ENCODE measurements around the gene TRIM67. TPM values are rescaled to one million over a fixed set of nuclear protein-coding genes. Genes with fewer than 3 reads are reported as not detected.

TRIM67 gene
- total RNA-seq, 1 donor from 2014 or later = 0.11 TPM

- intact Hi-C loops (cut with DNase I) = no loop called here
- ATAC-seq = no peak
- no peak for DNase-seq (ENCODE audit: missing footprints)
These were observed 16.1 kb downstream of the TRIM67 start for GRCh38 chr1:231177936-231178335.

GRCh38 chr1:231178970-231179369, 17.1 kb downstream of the TRIM67 start:
- intact Hi-C loops (cut with DNase I) = no loop called here
- DNase-seq (ENCODE audit: missing footprints) (no peak), ATAC-seq (no peak)

- intact Hi-C loops (cut with DNase I) = no loop called here
- ATAC-seq = no peak
These were observed 18.2 kb downstream of the TRIM67 start for GRCh38 chr1:231180034-231180433.

GRCh38 chr1:231181271-231181670, 19.4 kb downstream of the TRIM67 start:
- intact Hi-C loops (cut with DNase I) = no loop called here
- DNase-seq (ENCODE audit: missing footprints) (no peak), ATAC-seq (no peak)

More at GRCh38 chr1:231180034-231180433, 18.2 kb downstream of the TRIM67 start:
- DNase-seq (ENCODE audit: missing footprints) = no peak

GRCh38 chr1:231182317-231182716, 20.5 kb downstream of the TRIM67 start:
- DNase-seq (ENCODE audit: missing footprints) = no peak
- ATAC-seq = no peak
- intact Hi-C loops (cut with DNase I) = no loop called here

- no peak for ATAC-seq
- DNase-seq (ENCODE audit: missing footprints) = no peak
- intact Hi-C loops (cut with DNase I) = no loop called here
These were observed 22.1 kb downstream of the TRIM67 start for GRCh38 chr1:231183639-231184590.

GRCh38 chr1:231184891-231185290, 23.0 kb downstream of the TRIM67 start:
- intact Hi-C loops (cut with DNase I) = no loop called here
- no peak for DNase-seq (ENCODE audit: missing footprints)
- no peak for ATAC-seq

GRCh38 chr1:231185391-231185790, 23.5 kb downstream of the TRIM67 start:
- ATAC-seq = no peak
- no peak for DNase-seq (ENCODE audit: missing footprints)
- intact Hi-C loops (cut with DNase I) = no loop called here

- intact Hi-C loops (cut with DNase I) = no loop called here
- ATAC-seq (no peak), DNase-seq (ENCODE audit: missing footprints) (no peak)
These were observed 24.7 kb downstream of the TRIM67 start for GRCh38 chr1:231186356-231187115.

GRCh38 chr1:231187571-231187970, 25.7 kb downstream of the TRIM67 start:
- intact Hi-C loops (cut with DNase I) = no loop called here
- DNase-seq (ENCODE audit: missing footprints) = no peak

GRCh38 chr1:231188072-231188471, 26.2 kb downstream of the TRIM67 start:
- intact Hi-C loops (cut with DNase I) = no loop called here
- DNase-seq (ENCODE audit: missing footprints) (no peak), ATAC-seq (no peak)

More at GRCh38 chr1:231187571-231187970, 25.7 kb downstream of the TRIM67 start:
- no peak for ATAC-seq

GRCh38 chr1:231188768-231189167, 26.9 kb downstream of the TRIM67 start:
- intact Hi-C loops (cut with DNase I) = no loop called here
- no peak for ATAC-seq

GRCh38 chr1:231189683-231190270, 27.9 kb downstream of the TRIM67 start:
- no peak for DNase-seq (ENCODE audit: missing footprints)
- intact Hi-C loops (cut with DNase I) = no loop called here
- ATAC-seq = no peak

More at GRCh38 chr1:231188768-231189167, 26.9 kb downstream of the TRIM67 start:
- DNase-seq (ENCODE audit: missing footprints) = no peak

- intact Hi-C loops (cut with DNase I) = no loop called here
- DNase-seq (ENCODE audit: missing footprints) = no peak
- no peak for ATAC-seq
These were observed 28.6 kb downstream of the TRIM67 start for GRCh38 chr1:231190456-231190855.

- ATAC-seq = peak; percentile 88
- intact Hi-C loops (cut with DNase I) = no loop called here
- peak; percentile 75 for DNase-seq (ENCODE audit: missing footprints)
These were observed 30.8 kb downstream of the TRIM67 start for GRCh38 chr1:231192620-231193163.

- no peak for ATAC-seq
- no peak for DNase-seq (ENCODE audit: missing footprints)
- intact Hi-C loops (cut with DNase I) = no loop called here
These were observed 32.0 kb downstream of the TRIM67 start for GRCh38 chr1:231193710-231194340.

GRCh38 chr1:231194476-231194842, 32.6 kb downstream of the TRIM67 start:
- ATAC-seq = no peak
- no peak for DNase-seq (ENCODE audit: missing footprints)
- intact Hi-C loops (cut with DNase I) = no loop called here

- DNase-seq (ENCODE audit: missing footprints) = no peak
- no peak for ATAC-seq
- intact Hi-C loops (cut with DNase I) = no loop called here
These were observed 33.1 kb downstream of the TRIM67 start for GRCh38 chr1:231194843-231195516.

All from Right ventricle myocardium inferior (tissue), 1 donor.